GM19043 (cell line): Measurements from ENCODE around the gene TCFL5.

Source experiments
- ATAC-seq: cut with Tn5 transposase; IDR thresholded peaks from one replicate; pipeline ENCODE4 v1.9.1; 2021; ENCODE audit warnings: low read depth; ENCODE audit not compliant: unreplicated experiment

TCFL5 gene

DNA sequence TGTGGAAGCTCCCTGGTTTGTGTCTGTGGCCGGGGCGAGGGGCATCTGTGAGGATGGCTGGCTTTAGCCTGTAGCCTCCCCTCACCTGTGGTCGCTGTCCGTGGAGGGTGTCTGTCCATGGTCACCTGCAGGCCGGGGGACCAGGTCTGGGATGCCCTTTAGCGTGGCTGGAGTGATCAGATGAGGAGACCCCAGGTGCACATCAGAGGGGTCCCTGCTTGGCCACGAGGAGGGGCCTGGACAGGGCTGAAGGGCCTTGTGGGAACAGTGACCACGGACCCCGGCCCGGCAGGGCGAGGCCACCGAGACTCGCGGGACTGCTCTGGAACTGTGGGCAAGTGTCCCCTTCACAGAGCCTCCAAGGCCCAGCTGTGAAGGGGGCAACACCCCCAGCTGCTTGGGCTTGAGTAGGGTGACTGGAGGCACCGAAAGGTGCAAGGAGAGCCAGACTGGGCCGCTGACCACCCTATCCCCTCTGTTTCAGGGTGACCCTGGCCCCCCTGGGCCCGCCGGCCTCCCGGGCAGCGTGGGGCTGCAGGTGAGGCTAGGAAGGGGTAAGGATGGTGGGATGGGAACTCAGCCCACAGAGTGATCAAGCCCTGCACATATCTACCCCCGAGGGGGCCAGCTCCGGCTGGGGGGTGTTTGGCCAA, 36.2 kb downstream of the TCFL5 start:
- ATAC-seq = no peak

DNA sequence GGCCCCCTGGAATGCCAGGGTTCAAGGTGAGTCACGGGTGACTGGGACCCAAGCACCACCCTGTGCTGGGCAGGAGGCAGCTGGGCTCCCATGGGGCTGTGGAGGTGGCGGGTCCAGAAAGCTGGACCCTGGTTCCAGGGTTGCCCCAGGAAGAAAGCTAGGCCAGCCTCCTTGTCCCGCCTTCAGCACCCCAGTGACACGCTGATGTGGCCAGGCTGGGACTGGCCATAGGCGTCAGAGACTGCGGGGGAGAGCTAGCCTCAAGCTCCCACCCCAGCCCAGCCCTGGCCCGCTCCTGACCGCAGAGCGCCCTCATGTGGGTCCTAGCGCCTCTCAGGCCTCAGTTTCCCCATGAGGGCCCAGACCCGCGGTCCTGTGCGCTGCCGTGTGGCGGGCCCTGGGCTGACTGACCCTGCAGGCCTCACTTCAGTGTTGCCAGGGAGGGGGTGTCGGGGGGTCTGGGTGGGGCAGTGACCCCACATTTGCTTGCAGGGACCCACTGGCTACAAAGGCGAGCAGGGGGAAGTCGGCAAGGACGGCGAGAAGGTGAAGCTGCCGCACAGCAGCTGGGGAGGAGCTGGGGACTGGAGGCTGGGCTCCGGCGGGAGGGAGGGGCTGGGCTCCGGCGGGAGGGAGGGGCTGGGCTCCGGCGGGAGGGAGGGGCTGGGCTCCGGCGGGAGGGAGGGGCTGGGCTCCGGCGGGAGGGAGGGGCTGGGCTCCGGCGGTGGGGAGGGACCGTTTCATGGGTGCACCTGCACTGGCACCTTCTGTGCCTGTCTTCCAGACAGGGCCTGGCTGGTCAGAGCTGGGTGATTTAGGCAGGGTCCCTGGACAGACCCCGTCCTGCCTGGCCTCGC, 36.9 kb downstream of the TCFL5 start:
- ATAC-seq = no peak

DNA sequence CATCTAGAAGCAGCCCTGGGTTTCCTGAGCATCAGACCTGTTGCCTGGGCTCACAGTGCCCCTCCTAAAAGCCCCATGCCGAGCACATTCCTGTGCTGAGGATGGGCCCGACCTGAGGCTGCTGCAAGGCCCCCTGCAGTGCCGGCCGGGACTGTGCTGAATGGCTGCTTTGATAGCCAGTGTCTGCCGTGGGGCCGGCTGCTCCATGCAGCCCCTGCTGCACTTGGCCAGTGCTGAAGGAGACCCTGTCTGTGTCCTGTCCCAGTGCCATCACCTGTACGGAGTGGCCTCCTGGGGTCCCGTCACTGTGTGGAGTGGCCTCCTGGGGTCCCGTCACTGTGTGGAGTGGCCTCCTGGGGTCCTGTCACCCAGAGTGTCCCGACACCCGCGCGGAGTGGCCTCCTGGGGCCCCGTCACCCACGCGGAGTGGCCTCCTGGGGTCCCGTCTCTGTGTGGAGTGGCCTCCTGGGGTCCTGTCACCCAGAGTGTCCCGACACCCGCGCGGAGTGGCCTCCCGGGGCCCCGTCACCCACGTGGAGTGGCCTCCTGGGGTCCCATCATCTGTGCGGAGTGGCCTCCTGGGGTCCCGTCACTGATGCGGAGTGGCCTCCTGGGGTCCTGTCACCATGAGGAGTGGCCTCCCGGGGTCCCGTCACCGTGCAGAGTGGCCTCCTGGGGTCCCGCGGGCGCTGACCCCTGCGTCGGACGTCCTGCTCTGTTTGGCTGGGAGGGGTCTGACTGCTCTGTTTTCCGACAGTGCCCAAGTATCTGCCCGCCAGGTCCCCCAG, 37.7 kb downstream of the TCFL5 start:
- ATAC-seq = no peak

DNA sequence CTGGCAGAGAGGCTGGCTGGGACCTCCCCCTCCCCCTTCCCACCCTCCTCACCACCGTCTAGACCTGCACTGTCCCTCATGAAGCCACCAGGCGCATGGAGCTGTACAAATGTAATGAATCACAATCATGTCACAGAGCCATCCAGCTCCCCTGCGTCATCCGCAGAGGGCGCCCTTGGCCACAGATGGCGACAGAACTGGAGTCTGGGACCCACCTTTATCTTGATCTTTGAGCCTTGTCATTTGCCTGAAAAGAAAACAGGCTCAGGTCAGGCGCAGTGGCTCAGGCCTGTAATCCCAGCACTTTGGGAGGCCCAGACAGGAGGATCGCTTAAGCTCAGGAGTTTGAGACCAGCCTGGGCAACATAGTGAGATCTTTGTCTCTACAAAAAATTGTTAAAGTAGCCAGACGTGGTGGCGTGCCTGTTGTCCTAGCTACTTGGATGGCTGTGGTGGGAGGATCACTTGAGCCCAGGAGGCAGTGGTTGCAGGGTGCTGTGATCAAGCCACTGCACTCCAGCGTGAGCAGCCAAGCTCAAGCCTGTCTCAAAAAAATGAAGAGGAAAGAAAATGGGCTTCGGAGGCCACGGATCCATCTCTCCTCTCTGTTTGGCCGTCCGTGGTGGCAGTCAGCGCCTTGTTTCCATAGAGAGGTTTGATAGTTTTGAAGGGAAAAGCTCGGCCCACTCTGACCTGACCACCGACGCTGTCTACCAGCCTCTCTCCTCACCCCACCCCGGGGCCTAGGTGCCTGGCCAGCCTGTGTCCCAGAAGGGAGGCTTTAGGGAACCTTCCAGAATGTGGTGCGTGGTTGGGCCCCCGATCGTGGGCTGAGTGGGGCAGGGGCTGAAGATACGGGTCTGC, 38.6 kb downstream of the TCFL5 start:
- no peak for ATAC-seq

DNA sequence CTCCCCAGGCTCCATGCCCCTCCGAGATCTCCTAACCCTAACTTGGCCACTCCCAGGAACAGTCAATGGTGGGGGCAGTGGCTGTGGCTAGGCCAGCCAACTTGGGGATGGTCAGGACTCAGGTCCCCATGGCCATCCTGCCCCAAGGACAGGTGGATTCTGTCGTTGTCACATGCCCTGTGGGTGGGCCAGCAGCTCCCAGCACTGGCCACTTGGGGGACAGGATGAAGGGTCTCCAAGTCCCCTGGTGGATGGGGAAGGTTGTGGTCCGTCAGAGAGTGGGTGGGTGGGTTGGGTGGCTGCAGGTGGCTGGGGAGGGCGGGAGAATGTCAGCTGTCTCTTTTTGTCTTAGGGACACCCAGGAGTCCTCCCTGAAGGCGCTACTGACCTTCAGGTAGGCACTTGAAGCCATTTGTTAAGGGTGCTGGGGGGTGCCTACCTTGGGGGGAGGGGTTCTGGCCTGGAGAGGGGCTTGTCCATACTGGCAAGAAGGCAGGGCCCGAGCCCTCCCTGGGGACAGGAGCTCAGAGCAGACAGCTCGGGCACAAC, 39.3 kb downstream of the TCFL5 start:
- ATAC-seq = no peak

DNA sequence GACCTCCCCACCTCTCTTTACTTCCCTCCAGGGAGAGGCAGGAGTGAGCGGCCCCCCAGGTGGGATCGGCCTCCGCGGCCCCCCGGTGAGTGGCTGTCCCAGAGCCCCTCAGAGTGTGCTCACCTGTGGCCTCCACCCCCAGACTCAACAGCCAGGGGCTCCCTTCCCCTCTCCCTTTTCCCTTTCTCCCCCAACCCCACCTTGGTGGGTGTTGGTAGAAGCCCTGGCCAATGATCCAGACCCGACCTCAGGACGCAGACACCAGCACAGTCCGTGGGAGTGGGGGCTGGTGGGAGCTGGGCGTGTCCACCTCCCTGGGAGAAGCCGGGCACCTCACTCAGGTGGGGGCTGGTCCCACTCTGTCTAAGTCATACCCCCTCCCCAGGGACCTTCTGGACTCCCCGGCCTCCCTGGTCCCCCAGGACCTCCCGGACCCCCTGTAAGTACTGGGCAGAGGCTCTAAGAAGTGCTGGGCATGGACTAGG, 39.9 kb downstream of the TCFL5 start:
- no peak for ATAC-seq

DNA sequence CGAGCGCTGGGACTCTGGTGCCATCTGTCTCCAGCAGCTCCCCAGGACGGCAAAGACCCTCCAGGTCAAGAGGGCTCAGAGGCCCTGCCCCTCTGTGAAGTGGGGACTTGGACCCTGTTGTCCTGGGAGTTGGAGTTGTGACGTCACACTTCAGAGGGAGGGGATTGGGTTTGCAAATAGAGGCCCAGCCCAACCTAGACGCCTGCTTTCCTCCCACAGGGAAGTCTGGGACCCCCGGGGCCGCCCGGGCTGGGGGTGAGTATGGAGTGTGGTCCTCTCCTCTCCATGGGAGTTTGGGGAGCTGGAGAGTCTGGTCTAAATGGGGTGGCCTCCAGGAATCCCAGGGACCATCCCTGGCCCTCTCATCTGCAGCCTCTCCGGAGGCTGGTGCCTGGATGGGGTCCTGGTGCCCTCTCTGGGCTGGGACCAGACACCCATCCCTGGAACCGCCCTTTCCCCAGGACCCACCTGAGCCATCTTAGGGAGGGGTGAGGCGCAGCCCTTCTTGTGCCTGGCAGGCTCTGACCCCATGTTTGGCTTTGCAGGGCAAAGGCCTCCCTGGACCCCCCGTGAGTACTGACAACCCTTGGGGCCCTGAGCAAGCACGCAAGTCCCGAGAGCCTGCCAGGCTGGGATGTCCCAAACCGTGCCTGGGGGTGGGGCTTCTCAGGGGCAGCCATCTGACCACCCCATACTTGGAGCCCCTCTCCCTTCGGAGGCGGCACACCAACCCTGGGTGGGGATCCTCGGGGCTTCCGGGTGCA, 40.5 kb downstream of the TCFL5 start:
- no peak for ATAC-seq

DNA sequence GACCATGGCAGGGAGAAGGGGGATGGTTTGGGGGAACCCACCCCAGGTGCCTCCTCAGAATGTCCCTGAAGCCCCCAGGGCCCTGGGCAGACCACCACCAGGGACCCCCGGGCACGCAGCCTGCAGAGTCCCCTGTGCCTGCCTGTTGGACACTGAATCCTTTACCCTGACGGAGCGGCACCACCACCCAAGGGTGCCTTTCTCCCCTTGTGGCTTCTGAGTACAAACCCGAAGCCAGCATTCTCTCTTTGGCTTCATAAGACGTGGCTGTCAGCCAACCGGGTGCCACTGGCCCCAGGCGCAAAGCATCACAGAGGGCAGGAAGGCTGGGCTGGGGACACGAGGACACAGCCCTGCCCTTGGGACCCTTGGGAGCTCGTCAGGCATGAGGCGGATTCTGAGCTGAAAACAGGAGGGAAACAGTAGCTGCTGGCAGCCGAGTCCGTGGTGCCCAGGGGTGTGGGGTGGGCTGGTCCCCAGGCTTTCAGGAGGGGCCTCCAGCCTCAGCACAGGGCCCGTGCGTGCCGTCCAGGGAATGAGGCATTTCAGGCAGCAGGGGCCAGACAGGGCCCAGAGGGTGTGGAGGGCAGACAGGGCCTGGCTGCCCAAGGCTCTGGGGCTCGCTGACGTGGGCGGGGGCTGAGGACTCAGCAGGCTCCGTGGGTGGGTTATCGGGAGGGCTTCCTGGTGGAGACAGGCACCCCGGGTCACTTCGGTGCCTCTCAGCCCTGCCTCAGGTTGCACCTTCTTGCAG, 41.2 kb downstream of the TCFL5 start:
- ATAC-seq = no peak

DNA sequence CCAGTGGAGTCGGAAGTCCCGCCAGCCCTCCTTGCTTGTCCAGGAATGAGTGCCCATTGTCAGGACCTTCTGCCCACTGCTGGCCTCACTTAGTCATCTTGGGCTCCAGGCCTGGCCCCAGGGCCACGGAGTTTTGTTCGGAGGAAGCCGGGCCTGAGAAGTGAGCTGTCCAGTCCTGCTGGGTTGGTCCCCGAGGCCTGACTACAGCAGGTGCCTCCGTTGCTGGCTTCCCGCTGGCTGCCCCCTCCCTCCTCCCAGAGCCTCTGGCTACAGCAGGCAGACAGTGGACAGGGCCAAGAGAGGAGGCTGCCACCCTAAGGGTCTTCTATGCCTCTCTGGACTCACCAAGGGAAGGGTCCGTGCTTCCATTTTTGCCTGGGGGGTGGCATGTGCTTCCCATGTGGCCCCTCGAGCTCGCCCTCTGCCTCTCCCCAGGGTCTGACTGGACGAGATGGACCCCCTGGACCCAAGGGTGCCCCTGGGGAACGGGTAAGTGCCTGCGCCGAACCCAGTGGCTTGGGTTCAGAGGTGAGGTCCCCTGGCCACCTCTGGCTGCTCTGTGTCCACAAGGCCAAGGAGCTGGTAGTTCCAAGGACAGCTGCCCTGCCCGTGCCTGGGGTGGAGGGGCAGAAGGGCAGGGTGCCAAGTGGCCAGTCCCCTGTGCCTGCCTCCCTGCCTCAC, 42.0 kb downstream of the TCFL5 start:
- ATAC-seq = no peak

DNA sequence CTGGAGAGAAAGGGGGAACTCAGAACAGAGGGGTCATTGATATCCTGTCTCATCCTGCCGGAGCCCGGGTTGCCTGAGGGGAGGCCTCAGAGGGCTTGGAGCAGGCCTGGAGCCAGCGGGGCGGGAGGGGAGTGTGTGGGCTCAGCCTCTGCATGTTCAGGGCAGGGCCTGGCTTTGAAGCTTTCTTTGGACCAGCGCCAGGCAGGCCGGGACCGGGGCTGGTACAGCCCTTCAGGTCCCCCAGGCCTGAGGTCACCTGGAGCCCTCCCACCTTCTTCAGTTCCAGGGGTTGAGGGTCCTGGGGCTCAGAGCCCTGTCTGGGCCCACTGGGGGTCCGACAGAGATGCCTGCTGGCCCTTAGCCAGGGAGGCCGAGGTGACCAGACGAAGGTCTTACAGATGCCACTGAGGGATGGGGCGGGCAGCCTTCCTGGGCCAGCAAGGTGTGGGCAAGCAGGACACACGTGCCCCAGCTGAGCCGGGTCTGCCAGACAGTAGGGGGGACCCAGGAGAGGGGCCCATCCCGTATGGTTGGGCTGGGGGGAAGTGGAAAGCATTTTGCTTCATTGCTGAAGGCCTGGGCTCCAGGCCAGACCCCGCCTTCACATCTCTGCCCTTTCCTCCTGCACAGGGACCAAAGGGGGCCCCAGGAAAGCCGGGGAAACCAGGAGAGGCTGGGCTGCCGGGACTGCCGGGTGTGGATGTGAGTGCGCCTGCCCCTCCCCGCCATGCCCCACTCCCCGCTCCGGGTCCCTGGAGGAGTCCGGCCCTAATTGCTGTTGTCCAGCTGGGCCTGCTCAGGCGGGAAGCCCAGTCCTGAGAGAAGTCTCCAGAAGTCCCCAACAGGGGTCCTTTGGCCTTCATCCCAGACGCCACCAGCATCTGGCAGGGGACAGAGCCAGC, 42.8 kb downstream of the TCFL5 start:
- no peak for ATAC-seq

DNA sequence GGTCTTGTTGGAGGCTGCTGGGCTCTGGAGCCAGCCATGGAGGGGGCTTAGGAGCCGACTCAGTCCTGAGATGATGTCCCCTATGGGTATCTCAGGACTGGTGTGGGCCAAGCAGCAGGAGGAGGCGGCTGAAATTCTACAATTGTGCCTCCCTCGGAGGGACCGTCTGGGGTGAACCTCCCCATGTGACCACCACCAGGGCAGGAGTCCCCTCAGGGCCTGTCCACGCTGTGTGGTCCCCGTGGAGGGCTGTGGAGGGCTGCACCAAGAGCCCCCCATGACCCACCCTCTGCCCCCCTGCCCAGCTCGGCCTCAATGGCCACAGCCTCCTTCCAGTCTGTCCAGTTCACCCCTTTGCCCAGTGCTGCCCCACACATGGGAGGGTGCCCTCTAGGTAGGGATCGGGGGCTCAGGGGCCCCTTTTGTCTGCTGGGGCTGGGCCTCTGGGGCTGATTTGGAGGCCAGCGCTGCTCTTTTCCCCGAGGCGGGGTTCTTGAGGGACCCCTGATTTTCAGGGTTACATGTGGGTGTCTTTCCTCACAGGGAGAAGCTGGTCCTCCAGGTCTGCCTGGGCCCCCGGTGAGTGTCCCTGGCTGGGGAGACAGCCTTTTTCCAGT, 43.5 kb downstream of the TCFL5 start:
- no peak for ATAC-seq

DNA sequence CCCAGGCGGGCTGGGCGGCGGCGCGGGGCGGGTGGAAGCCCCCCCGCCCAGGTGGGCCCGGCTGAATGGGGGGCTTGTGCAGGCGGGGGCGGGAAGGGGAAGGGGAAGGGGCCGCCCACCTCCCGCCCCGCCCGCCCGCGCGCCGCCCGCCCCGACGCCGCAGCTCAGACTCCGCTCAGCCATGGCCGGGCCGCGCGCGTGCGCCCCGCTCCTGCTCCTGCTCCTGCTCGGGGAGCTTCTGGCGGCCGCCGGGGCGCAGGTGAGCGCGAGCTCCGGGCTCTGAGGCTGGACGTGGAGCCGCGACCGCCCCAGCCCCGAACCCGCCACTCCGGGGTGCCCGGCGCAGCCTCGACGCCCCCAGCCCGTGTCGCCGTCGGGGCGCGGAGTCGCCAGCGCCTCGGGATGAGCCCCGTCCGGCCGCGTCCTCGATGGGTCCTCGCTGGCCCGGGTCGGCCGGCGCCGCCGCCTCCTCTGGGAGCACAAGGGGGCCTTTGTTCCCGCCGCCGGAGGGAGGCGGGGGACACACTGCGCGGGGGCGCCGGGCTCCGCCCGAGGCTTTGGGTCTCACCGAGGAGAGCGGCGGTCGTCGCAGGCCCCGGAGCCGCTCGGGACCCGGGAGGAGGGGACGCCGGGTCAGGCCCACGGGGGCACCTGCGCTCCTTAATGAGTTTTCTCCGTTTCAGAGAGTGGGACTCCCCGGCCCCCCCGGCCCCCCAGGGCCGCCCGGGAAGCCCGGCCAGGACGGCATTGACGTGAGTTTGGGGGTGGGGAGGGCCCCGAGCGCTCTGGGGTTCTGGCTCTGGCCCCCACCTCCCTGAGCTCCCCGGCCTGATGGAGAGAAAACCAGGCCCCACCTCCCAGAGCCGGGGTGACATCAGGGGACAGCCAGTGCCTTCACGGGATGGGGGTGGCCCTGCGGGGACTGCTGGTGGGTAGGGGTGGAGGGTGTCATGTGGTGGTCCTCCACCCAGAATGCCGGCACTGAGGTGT, 44.4 kb downstream of the TCFL5 start, which contains the start of gene COL9A3:
Gene COL9A3 (plus strand): TSS at position 167 of the 990 bp plus-strand sequence. CDS start 15 bp downstream, at position 182.
- ATAC-seq = no peak

DNA sequence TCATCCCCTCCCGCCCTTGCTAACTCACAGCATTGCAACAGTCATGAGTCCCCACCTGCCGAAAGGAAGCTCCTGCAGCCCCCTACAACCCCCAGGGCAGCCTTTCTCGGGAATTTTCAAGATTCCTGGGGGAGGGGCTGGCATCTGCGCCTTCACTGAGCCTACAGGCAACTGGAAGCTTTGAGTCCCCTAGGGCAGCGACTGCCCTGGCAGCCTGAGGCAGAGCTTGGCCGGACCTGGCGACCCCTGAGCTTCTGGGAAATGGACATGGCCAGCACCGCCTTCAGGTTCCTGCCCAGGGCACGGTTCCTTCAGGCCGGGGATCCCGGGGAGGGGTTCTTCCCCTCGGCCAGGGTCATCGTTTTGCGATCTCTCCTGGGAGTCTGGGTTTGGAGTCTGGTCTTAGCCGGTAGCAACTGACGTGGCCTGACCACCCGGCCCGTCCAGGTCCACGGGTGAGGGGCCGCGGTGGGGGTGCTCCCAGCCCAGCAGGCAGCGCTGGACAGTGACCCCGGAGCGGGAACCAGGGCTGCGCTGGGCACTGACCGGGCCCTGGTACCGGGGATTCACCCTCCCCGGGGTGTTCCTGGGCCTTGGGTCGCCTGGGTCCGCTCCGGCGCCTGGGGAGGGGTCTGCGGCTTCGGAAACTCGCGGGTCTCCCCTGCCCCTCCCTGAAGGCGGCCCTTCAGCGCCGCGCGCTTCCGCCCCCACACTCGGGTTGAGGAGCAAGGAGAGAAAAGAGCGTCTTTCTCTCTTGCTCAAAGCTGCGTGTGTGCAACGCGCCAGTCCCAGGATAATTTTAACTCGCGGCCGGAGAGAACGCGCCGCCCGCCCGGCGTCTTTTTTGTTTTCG, 45.4 kb downstream of the TCFL5 start:
- ATAC-seq = no peak
